HG02763 (cell line): Measurements from ENCODE around the gene KRCC1.
A peak's percentile ranks its signal among the peaks of the same experiment; 100 is the strongest.

Experiments
- ATAC-seq: cut with Tn5 transposase; IDR thresholded peaks from one replicate; pipeline ENCODE4 v1.9.1; 2021; ENCODE audit warnings: mild to moderate bottlenecking, moderate library complexity; ENCODE audit not compliant: unreplicated experiment

The KRCC1 gene

DNA sequence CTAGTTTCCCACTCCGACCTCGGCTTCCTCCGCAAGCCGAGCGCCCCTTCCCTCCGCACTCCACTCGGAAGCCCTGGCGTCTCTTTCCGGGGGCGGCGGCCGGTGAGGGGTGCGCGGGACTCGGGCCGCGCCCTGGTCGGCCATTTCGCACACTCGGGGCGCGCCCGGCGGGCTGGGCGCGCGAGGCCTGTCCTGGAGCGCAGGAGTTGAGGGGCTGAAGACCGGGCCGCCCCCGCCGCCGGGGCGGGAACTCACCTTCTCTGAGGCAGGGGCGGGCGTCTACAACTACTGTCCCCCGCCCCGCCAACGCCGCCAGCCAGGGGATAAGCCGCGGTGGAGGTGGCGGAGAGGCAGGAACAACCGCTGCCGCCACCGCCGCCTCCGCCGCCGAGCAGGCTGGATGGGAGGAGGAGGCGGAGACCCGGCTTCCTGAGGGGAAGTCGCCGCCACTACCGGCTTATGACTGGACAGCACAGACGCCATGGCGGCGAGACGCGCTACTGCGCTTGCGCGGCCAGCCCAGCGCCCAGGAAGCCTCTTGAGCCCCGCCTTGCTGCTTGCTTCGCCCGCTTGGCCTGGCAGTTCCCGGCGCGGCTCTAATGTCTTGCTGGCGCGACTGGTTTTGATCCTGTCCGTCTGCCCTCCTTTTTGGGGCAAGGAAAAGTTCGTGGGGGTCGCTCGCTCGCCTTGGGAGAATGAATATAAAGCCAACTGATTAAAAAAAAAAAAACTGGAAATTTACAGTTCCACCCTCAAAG lies at the start of gene KRCC1:
KRCC1 (minus strand) TSS at position 413 of the 758 bp plus-strand sequence. CDS start 27,220 bp downstream, outside the sequence.
- ATAC-seq, result peak; percentile 96

DNA sequence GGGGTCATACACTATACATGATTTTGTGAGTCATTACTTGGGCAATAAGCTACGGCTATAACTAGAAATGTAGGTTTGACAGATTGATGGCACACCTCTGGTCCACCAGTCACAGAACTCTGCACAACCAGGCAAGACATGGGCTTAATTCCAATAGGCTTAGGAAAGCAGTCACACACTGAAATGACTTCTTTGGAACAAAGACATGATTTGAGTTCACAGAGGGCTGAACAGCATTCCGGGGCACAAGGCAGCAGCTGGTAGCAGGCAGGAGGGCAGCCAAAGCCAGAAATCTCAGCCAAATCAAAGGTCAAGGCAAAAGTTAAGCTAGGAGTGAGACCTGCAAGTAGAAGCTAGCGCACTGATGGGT lies 44.9 kb upstream of the KRCC1 start:
- ATAC-seq, result no peak

DNA sequence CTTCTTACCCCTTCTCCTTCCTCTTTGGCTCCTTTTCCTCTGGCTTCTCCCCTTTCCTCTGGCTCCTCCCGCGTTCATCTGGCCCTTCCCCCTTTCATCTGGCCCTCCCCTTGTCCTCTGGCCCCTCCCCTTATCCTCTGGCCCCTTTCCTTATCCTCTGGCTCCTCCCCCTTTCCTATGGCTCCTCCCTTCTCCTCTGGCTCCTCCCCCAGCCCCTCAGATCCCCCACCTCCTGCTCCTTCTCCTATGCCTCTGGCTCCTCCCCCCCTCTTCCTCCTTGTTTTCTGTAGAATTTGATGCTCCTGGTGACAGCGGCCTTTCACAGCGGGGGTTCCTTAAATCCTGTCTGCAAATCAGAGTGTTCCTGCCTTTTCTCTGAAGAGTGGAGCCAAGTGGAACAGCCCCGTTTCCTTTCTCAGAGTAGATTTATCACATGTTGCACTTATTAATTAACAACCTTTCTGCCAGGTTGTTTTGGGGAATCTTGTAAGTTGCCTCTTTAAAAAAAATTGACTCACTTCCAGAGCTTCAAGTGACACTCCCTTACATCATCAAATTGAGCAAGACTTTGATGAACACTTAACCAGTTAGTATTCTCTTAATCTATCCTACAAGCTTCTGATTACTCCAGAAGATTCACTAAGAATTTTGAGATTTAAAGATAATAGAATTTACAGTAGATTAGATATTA lies 44.4 kb upstream of the KRCC1 start:
- no peak for ATAC-seq

DNA sequence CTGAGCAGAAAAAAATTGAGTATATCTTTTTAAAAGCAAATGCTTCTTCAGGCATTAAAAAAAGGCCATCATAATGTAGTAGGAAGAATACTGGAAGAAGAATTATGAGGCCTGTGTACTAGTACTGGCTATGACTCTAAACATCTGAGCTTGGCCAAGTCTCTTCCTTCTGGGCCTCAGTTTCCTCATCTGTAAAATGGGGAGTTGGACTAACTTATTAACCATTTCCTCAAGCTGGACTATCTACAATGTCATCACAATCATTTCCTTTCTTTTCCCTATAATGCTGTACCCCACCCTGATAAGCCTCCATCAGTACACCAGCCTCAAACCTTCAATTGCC lies 42.9 kb upstream of the KRCC1 start:
- no peak for ATAC-seq

DNA sequence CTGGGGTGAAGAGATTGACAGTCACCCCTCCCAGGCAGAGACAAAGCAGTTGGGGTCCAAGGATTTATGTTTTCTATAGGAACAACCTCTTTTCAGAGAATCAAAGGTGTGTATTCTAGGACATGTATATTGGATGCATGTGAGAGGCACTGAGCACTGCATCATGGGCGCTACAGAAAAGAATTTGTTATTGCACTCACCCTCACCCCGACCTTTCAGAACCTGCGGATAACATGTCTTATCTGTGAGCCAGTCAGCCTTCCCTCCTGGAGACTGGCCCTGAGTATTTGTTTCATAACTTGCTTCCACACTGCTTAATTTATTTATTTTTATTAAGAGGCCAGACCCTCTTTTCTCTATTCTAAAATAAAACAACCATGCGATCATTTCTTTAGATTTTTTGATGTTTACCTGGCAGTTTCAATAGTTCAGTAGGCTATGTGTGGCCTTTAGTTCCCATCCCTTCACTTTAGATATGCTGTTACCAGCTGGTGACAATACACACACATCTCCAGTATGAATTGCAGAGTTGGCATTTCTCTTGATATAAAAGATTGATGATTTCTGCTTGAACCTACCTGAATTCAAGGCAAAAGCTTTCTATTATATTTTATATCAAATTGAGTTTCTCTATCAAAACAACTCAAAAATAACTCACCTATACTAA lies 42.4 kb upstream of the KRCC1 start:
- no peak for ATAC-seq

DNA sequence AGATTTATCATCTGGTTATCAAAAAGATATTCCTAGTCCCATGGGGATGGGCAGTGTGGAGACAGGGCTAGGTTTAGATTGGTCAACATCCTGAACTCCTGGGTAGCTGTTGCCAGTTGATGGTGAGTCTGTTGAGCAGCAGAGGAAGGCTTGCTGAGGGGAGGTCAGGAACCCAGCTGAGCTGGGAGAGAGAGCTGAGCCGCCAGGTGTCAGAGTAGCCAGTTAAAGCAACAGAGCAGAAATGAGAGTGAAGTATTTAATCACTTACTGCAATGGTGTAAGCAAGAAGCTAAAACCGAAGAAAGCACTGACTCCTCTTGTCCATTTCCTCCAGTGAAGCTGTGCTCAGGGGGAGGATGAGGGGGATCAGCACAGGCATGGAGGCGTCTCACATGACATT lies 41.6 kb upstream of the KRCC1 start:
- no peak for ATAC-seq

DNA sequence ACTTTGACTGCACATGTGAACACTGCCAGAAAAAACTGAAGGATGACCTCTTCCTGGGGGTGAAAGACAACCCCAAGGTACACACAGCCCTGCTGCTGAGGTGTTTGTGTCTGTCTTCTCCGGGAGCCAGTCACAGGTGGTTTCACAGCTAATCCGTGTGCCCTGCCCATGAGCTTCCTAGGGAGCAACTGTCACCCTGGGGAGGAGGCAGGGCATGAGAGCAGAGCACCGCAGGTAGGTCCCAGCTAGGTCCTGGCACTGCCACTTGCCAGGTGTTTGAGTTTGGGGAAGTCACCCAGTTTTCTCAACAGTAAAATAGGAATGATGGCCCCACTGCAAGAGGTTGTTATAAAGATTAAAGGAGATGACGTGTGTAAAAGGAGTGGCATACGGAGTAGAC lies 41.1 kb upstream of the KRCC1 start:
- no peak for ATAC-seq

DNA sequence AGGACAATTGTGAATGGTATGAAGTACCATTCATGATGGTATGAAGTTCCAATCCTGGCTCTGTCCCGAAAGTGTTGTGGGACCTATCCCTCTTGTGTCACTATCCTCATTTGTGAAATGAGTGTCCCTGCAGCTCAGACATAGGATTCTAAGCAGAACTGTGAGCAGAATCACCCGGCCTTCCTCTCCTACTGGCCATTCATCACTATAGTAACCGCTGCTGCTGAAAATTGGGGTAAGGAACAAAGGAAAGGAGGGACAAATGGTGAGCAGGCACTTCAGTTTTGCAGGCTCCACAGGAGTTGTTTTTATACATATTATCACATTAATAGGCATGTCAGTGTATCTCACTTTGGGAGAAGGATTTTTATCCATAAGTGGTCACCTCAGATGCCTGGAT lies 39.4 kb upstream of the KRCC1 start:
- no peak for ATAC-seq

DNA sequence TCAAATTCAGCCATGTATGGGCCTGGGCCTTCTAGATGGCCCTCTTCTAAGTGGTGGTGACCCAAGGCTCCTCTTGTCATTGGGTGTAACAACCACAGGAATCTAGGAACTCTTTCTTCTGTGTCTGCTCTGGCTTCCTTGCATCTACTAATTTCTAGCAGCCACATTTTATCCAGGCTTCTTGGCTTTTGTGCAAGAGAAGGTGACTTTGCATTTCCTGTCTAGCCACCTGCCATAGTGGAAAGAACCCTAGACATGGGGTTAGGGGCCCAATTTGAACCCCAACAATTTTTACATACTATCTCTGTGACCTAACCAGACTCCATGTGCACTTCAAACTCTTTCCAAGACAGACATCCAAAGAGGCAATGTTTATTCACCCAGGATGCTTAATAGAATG lies 37.2 kb upstream of the KRCC1 start:
- ATAC-seq, result no peak

DNA sequence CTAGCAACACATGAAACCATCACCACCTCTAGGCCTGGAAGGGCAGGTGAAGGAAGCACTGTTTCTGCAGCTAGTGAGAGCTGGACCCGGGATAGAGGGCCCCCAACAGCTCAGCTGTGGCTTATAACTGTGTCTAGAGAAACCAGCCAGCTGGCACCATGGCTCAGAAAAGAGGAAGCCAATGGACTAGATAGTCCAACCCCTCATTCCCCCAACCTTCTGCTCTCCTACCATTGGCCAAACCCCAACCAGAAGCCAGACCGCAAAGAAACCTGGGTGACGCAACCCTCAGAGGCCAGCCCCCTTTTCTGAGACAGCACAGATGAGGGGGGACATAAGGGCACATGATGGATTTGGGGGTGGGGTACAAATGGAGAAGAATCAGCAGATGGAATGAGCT lies 36.4 kb upstream of the KRCC1 start:
- ATAC-seq, result no peak

DNA sequence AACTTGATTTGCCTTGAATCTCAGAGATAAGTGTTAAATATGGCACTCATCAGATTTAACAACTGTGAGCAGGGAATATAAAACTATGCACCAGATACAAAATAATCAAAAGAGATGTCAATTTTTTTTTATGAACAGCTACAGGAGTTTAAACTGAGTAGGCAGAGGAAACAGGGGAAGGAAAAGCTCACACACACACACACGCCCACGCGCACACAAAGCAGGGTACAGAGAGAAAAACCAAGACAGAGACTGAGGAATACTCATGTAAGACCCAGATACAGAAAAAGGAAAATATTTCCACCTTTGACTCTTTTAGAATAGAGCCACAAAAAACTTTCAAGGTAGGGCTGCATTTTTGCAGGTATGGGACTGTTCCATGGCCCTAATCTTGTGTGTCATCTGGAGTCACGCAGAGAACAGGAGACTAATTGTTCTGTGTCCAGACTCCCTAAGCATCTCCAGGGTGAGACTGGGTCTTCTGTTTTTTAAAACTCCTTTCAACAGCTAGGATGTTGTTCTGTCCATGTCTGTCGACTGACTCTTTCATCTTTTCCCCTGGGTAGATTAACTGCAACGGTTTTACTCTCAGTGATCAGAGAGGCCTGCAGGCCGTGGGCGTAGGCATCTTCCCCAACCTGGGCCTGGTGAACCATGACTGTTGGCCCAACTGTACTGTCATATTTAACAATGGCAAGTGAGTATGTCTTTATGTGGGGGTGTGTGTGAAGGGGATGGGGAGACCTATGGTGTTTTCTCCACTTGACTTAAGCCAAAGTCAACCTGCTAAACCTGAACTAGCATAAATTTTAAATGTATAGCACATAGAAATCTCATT lies 35.1 kb upstream of the KRCC1 start:
- no peak for ATAC-seq

DNA sequence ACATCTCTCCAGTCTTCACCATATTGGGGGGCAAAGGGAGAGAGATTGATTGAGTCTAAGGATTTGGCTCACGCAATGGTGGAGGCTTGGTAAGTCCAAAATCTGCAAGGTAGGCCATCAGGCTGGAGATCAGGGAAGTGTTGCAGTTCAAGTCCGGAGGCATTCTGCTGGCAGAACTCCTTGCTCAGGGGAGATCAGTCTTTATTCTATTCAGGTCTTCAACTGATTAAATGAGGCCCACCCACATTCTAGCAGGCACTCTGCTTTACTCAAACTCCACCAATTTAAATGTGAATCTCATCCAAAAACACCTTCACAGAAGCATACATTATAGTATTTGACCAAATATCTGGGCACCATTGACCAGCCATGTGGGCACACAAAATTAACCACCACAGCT lies 33.4 kb upstream of the KRCC1 start:
- ATAC-seq, result no peak

DNA sequence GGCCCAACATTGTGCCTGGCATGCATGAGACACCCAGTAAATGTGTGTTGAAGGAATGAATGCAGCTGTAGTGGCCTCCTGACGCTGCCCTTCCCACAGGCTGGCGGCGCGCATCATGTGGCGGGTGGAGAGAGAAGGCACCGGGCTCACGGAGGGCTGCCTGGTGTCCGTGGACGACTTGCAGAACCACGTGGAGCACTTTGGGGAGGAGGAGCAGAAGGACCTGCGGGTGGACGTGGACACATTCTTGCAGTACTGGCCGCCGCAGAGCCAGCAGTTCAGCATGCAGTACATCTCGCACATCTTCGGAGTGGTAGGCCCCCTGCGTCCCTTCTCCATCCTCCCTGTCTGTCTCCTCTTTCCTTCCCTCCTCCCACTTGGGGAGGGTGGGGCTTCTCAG lies 32.2 kb upstream of the KRCC1 start:
- ATAC-seq, result no peak

DNA sequence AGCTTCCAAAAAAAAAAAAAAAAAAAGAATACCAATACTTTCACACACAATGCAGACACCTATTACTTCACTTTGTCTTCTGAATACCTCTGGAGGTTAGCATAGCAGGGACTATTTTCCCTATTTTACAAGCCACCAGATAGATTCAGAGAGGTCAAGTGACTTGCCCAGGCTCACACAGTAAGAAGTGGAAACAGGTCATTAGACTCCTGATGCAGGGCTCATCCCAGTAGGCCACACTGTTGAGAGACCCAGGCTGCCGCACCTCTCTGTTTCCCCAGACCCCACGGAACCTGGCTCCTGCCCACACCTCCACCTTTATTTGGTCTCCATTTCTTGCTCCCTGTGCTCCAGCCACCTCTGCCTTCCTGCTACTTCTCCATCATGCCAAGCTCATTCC lies 31.5 kb upstream of the KRCC1 start:
- ATAC-seq, result no peak

DNA sequence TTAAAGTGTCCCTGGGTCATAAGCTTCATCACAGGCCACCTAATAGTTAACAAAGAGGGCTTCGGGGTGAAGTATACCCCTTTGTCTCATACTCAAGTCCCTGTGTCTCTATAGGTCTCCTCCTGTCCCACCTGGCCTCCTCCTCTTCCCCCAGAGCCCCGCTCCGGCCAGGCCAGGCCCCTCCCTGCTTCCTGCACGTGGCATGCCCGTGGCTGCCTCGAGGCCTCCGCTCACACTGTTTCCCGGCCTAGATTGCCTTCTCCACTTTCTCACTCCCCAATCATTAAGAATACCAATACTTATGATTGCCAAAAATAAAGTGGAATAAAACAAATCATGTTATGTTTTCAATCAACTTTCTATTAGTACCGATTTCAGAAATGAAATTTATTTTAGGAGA lies 30.8 kb upstream of the KRCC1 start:
- ATAC-seq, result no peak

DNA sequence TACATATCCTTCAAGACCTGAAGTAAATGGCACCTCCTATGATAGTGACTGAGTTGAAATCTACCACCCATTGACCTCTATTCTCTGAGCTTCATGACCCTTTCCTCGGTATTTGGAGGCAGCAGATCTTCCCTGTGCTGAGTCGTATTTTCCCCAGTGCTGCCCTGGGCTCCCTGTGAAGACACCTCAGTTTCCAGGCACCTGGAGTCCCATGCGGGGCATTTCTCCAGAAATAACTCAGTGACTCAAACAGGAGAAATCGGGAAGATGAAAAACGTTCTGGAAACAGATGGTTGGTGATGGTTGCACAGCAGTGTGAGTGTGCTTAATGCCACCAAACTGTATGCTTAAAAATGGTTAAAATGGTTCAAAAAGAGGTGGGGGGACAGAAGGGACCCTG lies 30.0 kb upstream of the KRCC1 start:
- no peak for ATAC-seq

DNA sequence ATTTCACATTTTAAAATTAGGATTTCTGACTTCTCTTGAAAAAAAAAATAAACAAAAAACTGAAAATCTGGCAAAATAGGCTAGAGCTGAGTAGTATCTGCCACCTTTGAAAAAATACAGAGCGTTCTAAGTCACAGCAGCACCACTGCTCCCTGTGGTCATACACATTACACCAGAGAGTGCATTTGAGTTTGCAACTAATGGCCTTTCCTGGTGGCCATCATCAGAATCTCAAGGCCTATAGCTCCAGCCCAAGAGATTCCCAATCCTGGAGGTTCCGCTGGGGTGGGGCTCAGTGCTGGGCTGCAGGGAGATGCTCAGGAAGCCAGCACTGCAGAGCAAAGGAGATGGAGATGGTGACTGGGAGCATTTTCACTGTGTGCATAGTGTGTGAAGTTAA lies 29.5 kb upstream of the KRCC1 start:
- no peak for ATAC-seq

DNA sequence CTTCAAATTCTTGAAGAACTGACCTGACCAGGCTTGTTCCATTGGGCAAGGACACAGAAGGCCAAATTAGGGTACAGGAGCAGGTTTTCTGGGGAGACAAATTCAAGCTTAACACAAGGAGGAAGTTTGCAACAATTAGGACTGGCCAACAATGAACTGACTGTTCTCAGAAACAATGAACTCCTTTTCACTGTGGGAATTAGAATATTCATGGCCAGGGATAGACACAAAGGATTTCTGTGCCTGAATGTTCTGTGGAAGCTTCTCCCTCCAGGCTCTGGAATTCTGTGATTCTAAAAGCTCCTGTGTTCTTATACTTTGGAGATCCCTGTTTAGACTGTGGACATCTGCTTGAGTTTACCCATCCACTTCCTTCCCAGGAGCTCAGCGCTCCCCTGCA lies 27.2 kb upstream of the KRCC1 start:
- no peak for ATAC-seq

DNA sequence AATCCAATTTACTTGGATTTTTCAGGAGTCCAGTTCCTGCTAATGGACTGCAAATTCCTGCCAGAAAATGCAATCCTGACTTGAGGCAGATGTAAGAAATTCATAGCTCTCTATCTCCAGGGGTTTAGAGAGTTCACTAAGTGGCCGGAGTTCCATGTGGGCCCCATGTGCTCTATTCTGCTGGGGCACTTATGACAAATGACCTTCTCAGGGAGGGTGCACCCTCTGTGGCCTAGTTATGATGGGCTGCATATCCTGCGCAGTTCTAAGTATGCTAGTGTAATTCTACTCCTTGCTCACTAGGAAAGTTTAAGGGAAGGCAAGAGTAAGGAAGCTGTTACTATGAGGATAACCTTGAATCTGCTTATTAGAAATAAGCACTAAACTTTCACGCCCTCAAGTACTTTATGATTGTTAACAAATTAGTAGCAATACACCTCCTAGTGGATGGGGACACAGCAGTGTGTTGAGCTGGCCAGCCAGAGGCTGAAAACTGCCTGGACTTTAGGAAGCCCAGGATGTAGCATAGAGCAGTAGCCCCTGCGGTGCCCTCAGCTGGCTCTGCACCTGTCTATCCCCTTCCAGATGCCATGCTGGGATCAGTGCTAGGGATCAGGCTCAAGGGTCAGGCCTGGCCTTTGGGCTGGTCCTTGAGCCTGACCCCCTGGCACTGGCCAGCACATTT lies 26.5 kb upstream of the KRCC1 start:
- ATAC-seq, result no peak

DNA sequence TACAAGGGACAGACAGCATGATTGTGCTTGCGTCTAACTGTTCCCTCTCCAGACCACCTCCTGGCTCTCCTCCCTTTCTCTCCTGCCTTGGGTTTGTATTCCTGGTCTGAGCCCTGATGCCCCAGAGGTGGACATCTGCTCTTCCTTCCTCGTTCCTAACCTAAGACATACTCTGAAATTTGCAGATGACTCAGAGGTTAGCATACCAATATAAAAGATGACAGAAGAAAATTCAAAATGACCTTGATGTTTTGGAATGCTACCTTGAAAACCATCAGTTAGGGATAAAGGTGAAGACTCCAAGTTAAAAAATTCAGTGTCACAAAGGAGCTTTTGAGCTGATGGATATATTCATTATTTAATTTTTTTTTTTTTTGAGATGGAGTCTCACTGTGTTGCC lies 25.0 kb upstream of the KRCC1 start:
- no peak for ATAC-seq

DNA sequence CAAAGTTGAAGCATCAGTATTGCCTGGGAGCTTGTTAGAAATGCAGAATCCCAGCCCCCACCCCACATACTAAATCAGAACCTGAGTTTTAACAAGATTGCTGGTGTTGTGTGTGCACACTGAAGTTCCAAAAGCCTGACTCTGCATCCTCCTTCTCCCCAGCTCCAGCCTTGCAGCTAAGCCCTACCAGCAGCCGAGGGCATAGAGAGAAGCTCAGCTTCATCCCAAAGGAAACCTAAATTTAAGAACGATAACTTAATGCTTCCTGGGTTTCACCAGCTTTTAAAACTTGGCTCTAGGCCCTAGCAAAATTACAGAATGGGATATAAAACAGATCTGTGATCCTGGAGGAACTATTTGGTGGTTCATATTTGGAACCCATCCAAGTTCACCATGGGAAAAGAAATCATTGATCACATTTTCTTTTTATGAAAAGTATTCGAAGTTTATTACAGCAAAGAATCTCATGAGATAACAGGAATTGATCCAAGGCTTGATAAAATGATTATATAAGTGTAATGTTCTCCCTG lies 23.1 kb upstream of the KRCC1 start:
- no peak for ATAC-seq
